GM21360 (cell line): ENCODE data around the gene MYL6.

ENCODE experiments used
- ATAC-seq: cut with Tn5 transposase; IDR thresholded peaks from one replicate; pipeline ENCODE4 v1.9.1; 2021; ENCODE audit warnings: mild to moderate bottlenecking, moderate library complexity; ENCODE audit not compliant: unreplicated experiment

Gene MYL6

GRCh38 chr12:56129206-56129941 lies 28.8 kb upstream of the MYL6 start:
- ATAC-seq: no peak

GRCh38 chr12:56129942-56130495 lies 28.1 kb upstream of the MYL6 start:
- no peak for ATAC-seq

- ATAC-seq: no peak
Measured at GRCh38 chr12:56130876-56131275, 27.3 kb upstream of the MYL6 start.

GRCh38 chr12:56134897-56135296 lies 23.3 kb upstream of the MYL6 start:
- ATAC-seq: no peak

GRCh38 chr12:56137853-56138571 lies 20.1 kb upstream of the MYL6 start:
- ATAC-seq: no peak

GRCh38 chr12:56141946-56142784 lies 16.0 kb upstream of the MYL6 start:
- no peak for ATAC-seq

- ATAC-seq: no peak
Measured at GRCh38 chr12:56143217-56143616, 14.9 kb upstream of the MYL6 start.

GRCh38 chr12:56143870-56144269 lies 14.3 kb upstream of the MYL6 start:
- ATAC-seq: no peak

- no peak for ATAC-seq
Measured at GRCh38 chr12:56145217-56145616, 12.9 kb upstream of the MYL6 start.

- no peak for ATAC-seq
Measured at GRCh38 chr12:56146492-56147460, 11.4 kb upstream of the MYL6 start.

GRCh38 chr12:56150563-56150962 lies 7.6 kb upstream of the MYL6 start:
- no peak for ATAC-seq

- peak; percentile 24 for ATAC-seq
Measured at GRCh38 chr12:56151672-56152131, 6.5 kb upstream of the MYL6 start.

GRCh38 chr12:56152132-56152755 lies 5.9 kb upstream of the MYL6 start, which contains the start of gene MYL6B:
MYL6B (plus strand) TSS chr12:56152587; CDS start chr12:56153919, 1,332 bp downstream.
- peak; percentile 82 for ATAC-seq

- ATAC-seq: no peak
Measured at GRCh38 chr12:56152756-56153677, 5.1 kb upstream of the MYL6 start.

GRCh38 chr12:56153678-56154065 lies 4.5 kb upstream of the MYL6 start:
- no peak for ATAC-seq

- ATAC-seq: no peak
Measured at GRCh38 chr12:56154246-56154771, 3.9 kb upstream of the MYL6 start.

GRCh38 chr12:56154818-56155217 lies 3.3 kb upstream of the MYL6 start:
- ATAC-seq: no peak

- ATAC-seq: no peak
Measured at GRCh38 chr12:56155256-56155845, 2.8 kb upstream of the MYL6 start.
